Calu3 (cell line): ENCODE data around the gene CPED1. TPM values are rescaled to one million over a fixed set of nuclear protein-coding genes. Genes with fewer than 3 reads are reported as not detected.

Experiments used
- BruUV-seq: library from RNA; stranded (reverse); fragments of 400-500 nt; replicated peaks from 2 replicates; lab custom pipeline; 2021; lab: Mats Ljungman, UMichigan
- CTCF ChIA-PET: fragments of 300-600 bp; sonication (Branson Sonifier 250); formaldehyde crosslinking; loops from one replicate; lab custom pipeline; 2022; ENCODE audit warnings: antibody characterized with exemption; lab: Charles Lee
- DNase-seq: peaks from one replicate; pipeline ENCODE4 v3.0.0; 2022
- H3K27ac Mint-ChIP-seq: one replicate; pipeline ENCODE4 v1.8.0; 2022; ENCODE audit warnings: mixed read lengths; ENCODE audit not compliant: unreplicated experiment
- H3K27me3 Mint-ChIP-seq: one replicate; pipeline ENCODE4 v1.8.0; 2022; ENCODE audit warnings: mixed read lengths; ENCODE audit not compliant: unreplicated experiment
- H3K36me3 Mint-ChIP-seq: one replicate; pipeline ENCODE4 v1.8.0; 2022; ENCODE audit warnings: mild to moderate bottlenecking, moderate library complexity, mixed read lengths; ENCODE audit not compliant: insufficient read depth, unreplicated experiment
- H3K4me1 Mint-ChIP-seq: one replicate; pipeline ENCODE4 v1.8.0; 2022; ENCODE audit warnings: mild to moderate bottlenecking, low read depth, mixed read lengths; ENCODE audit not compliant: unreplicated experiment
- H3K4me3 Mint-ChIP-seq: one replicate; pipeline ENCODE4 v1.8.0; 2022; ENCODE audit warnings: mild to moderate bottlenecking, low read depth, moderate library complexity, mixed read lengths; ENCODE audit not compliant: unreplicated experiment
- H3K9me3 Mint-ChIP-seq: one replicate; pipeline ENCODE4 v1.8.0; 2022; ENCODE audit warnings: low read depth, mixed read lengths; ENCODE audit not compliant: unreplicated experiment
- intact Hi-C: fragments of 100-400 bp; cut with micrococcal nuclease; formaldehyde crosslinking; loops from one replicate; pipeline ENCODE4 v1.10.0; 2022; ENCODE audit not compliant: unreplicated experiment
- total RNA-seq: library from RNA; stranded (reverse); gene quantifications from 2 replicates; pipeline ENCODE4 v1.2.3, GENCODE V29; 2022
- TF ChIP-seq, protein P1 (sequence below): fragments of 200-600 bp; IDR thresholded peaks from one replicate; pipeline ENCODE4 v1.8.0; 2022; ENCODE audit warnings: antibody characterized with exemption; ENCODE audit not compliant: unreplicated experiment

CPED1 gene
- total RNA-seq, 1 experiment from 2014 or later = 0.24 TPM

GRCh38 chr7:121279822-121280221 is 291.3 kb downstream of the CPED1 start:
- Mint-ChIP-seq H3K4me3 (no peak overlapping the region), H3K4me1 (no peaks in the 10 kb centered on the region), H3K27ac (no peak overlapping the region), H3K9me3 (peaks cover 5% of the 10 kb centered on the region), H3K36me3 (no peaks in the 10 kb centered on the region), H3K27me3 (peaks cover 22% of the 10 kb centered on the region)
- intact Hi-C loops = no loop called here
- BruUV-seq = no TSS peak
- TF ChIP-seq, protein P1, sequence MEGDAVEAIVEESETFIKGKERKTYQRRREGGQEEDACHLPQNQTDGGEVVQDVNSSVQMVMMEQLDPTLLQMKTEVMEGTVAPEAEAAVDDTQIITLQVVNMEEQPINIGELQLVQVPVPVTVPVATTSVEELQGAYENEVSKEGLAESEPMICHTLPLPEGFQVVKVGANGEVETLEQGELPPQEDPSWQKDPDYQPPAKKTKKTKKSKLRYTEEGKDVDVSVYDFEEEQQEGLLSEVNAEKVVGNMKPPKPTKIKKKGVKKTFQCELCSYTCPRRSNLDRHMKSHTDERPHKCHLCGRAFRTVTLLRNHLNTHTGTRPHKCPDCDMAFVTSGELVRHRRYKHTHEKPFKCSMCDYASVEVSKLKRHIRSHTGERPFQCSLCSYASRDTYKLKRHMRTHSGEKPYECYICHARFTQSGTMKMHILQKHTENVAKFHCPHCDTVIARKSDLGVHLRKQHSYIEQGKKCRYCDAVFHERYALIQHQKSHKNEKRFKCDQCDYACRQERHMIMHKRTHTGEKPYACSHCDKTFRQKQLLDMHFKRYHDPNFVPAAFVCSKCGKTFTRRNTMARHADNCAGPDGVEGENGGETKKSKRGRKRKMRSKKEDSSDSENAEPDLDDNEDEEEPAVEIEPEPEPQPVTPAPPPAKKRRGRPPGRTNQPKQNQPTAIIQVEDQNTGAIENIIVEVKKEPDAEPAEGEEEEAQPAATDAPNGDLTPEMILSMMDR = no peak
- DNase-seq = no peak
- CTCF ChIA-PET = interaction anchor here (0.6 to 0.7 kb wide), 2 partner anchors 80 to 1698 kb away, joined by 3 to 6 read pairs; no protein-coding TSS in a partner anchor

DNA sequence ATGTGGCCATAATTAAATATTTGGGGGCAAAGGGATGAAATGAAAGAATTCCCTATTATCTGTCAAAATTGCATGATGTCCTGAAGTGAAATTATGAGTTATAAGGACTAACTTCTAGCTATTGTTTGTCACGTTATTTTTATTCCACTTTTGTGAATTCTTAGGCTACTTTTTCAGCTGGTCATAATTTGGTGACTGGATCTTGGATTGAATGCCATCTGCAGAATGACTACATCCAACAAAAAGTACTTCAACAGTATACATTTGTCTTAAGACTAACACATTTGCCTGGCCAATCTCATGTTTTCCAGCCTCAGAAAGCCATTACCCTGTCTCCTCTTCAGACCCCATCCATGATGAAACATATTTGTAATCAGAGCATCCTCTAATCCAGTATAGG is 292.1 kb downstream of the CPED1 start:
- CTCF ChIA-PET = no interaction called here
- no peaks in the 10 kb centered on the region for H3K4me1 Mint-ChIP-seq
- DNase-seq = no peak

GRCh38 chr7:121282129-121282528 is 293.6 kb downstream of the CPED1 start:
- intact Hi-C loops = no loop called here
- H3K27me3 Mint-ChIP-seq = peaks cover 12% of the 10 kb centered on the region
- DNase-seq = no peak
- H3K36me3 Mint-ChIP-seq = no peaks in the 10 kb centered on the region
- H3K4me1 Mint-ChIP-seq = no peaks in the 10 kb centered on the region
- CTCF ChIA-PET = no interaction called here
- no peak overlapping the region for H3K27ac Mint-ChIP-seq
- BruUV-seq = no TSS peak
- no peak overlapping the region for H3K4me3 Mint-ChIP-seq
- peaks cover 7% of the 10 kb centered on the region for H3K9me3 Mint-ChIP-seq
- TF ChIP-seq, protein P1 = no peak

More for the DNA sequence above, 292.1 kb downstream of the CPED1 start:
- no peak overlapping the region for H3K4me3 Mint-ChIP-seq
- no TSS peak for BruUV-seq
- H3K9me3 Mint-ChIP-seq = peaks cover 9% of the 10 kb centered on the region
- TF ChIP-seq, protein P1 = no peak
- no peaks in the 10 kb centered on the region for H3K36me3 Mint-ChIP-seq
- intact Hi-C loops = no loop called here
- H3K27ac Mint-ChIP-seq = no peak overlapping the region
- peaks cover 22% of the 10 kb centered on the region for H3K27me3 Mint-ChIP-seq

DNA sequence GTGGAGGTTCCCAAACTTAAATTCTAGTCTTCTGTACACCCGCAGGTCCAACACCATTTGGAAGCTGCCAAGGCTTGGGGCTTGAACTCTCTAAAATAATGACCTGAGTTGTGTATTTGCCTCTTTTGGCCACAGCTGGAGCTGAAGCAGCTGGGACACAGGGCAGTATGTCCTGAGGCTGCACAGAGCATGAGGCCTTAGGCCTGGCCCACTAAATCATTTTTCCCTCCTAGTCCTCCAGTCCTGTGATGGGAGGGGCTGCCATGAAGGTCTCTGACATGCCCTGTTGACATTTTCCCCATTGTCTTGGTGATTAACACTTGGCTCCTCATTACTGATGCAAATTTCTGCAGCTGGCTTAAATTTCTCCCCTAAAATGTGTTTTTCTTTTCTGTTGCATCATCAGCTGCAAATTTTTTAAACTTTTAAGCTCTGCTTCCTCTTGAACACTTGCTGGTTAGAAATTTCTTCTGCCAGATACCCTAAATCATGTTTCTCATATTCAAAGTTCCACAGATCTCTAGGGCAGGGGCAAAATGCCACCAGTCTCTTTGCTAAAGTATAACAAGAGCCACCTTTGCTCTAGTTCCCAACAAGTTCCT is 296.7 kb downstream of the CPED1 start:
- TF ChIP-seq, protein P1 = no peak
- CTCF ChIA-PET = no interaction called here
- BruUV-seq = no TSS peak
- H3K4me3 Mint-ChIP-seq = no peak overlapping the region
- no peak overlapping the region for H3K27ac Mint-ChIP-seq
- intact Hi-C loops = no loop called here
- H3K9me3 Mint-ChIP-seq = peaks cover 7% of the 10 kb centered on the region
- no peaks in the 10 kb centered on the region for H3K36me3 Mint-ChIP-seq
- DNase-seq = no peak
- no peaks in the 10 kb centered on the region for H3K4me1 Mint-ChIP-seq
- H3K27me3 Mint-ChIP-seq = no peaks in the 10 kb centered on the region
